Body of pancreas (tissue), 4 donors: ENCODE results near the gene LALBA.

ENCODE experiments used
- CTCF ChIP-seq, 7 experiments: fragments of 450-650 bp in 4 of 7; fragments of 200-600 bp in 3 of 7; sonication (generic) in 3 of 7; IDR thresholded peaks; one replicate each; pipeline ENCODE4 v1.5.1; 2016 to 2019; ENCODE audit warnings: antibody characterized with exemption in 7 of 7
- POLR2A ChIP-seq, 3 donors: fragments of 450-650 bp; IDR thresholded peaks; one replicate each; pipeline ENCODE4 v1.6.1; 2016; ENCODE audit warnings: antibody characterized with exemption in 3 of 3, mild to moderate bottlenecking in 2 of 3

- TF ChIP-seq CTCF (IDR thresholded peaks at IDR 0.05) (no peak), POLR2A (IDR thresholded peaks at IDR 0.05) (no peak)
Observed at GRCh38 chr12:48567731-48568130, 2.1 kb downstream of the LALBA start.
